ENCODE results near the gene PRX.
"Not testable (repeated sequence)": the region's sequence is repeated elsewhere in the genome, so short reads cannot be mapped to it uniquely, and the experiment has no call there.

The PRX gene

GRCh38 chr19:40389404-40390083 is 23.6 kb downstream of the PRX start:
- DNase-seq: no peak

DNA sequence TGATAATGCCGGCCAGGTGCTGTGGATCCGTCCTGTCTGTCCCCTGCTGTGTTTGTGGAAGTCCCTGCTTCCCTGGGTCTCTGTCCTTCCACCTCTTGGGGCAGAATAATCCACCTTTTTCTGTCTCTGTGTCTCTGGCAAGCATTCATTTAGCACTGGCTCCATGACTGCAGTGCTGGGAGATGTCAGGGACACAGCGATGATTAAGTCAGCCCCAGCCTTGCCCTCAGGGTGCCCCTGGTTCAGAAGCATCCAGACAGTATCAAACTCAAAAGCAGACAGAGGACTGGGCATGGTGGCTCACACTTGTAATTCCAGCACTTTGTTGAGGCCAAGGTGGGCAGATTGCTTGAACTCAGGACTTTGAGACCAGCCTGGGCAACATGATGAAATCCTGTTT is 24.7 kb downstream of the PRX start:
- DNase-seq: no peak

DNA sequence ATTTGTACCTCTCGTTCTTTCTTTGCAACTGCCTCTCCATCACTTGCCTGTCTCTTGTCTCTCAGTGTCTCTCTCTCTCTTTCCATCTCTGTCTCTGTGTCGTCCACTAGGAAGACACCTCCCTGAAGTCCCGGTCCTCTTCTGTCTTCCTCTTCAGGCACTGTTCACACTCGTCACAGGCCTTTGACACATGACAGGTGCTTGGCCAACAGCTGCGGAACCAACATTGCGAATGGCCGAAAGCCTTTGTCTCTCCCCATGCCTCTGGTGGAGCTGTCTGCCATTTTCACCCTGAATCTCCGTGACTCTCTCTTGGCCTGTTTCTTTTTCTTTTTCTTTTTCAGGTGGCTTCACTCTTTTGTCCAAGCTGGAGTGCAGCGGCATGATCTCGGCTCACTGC is 26.0 kb downstream of the PRX start:
- no peak for DNase-seq

DNA sequence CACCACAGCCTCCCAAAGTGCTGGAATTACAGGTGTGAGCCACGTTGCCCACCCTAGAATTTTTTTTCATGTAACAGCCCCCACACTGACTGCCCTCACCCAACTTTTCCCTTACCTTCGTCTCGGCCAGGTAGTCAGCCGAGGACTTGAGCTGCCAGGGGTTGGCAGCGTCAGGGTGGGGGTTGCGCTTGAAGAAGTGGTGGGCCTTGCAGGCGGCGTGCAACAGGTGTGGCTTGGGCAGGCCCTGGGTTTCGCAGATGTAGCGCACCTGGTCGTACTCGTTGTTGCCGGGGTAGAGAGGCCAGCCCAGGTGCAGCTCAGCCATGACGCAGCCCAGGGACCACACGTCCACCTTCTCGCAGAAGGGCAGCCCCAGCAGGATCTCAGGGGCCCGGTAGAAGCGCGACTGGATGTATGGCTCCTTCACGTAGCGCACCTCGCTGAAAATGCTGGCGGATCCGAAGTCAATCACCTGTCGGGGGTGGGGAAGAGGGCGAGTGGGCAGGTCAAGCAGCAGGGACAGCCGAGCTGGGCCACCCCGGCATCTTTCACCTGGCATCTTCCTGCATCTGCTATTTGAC is 29.4 kb downstream of the PRX start:
- DNase-seq: no peak

- no peak for DNase-seq
These were observed 31.9 kb downstream of the PRX start for GRCh38 chr19:40381321-40381720.

GRCh38 chr19:40380199-40381037 is 32.8 kb downstream of the PRX start:
- DNase-seq: no peak

- no peak for DNase-seq
These were observed 33.6 kb downstream of the PRX start for GRCh38 chr19:40379446-40380198.

DNA sequence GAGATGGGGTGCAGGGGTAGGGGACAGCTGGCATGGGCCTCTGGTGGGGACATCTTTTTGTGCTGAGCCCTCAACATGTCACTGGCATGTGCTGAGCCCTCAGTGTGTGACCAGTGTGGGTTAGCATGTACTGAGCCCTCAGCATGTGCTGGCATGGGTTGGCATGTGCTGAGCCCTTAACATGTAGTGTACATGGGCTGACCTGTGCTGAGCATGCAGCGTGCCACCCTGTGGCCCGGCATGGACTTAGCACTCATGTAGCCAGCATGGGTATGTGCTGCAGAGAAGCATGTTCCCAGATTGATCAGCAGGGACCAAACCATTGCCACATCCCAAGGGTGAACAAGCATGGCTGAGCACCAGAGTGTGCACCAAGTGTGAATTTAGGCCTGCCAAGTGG is 34.7 kb downstream of the PRX start:
- DNase-seq: no peak

DNA sequence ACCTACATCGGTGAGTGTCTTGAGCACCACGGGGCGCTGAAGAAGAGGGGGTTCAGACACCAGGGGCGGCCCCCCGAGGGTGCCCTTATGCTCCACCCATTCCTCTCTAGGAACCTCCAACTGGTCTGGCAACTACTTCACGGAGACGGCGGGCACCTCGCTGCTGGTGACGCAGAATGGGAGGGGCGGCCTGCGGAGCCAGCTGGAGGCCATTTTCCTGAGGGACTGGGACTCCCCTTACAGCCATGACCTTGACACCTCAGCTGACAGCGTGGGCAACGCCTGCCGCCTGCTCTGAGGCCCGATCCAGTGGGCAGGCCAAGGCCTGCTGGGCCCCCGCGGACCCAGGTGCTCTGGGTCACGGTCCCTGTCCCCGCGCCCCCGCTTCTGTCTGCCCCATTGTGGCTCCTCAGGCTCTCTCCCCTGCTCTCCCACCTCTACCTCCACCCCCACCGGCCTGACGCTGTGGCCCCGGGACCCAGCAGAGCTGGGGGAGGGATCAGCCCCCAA is 35.2 kb downstream of the PRX start:
- no peak for DNase-seq

- DNase-seq: no peak
These were observed 36.8 kb downstream of the PRX start for GRCh38 chr19:40376286-40376862.

- no peak for DNase-seq
These were observed 39.1 kb downstream of the PRX start for GRCh38 chr19:40374084-40374483.

DNA sequence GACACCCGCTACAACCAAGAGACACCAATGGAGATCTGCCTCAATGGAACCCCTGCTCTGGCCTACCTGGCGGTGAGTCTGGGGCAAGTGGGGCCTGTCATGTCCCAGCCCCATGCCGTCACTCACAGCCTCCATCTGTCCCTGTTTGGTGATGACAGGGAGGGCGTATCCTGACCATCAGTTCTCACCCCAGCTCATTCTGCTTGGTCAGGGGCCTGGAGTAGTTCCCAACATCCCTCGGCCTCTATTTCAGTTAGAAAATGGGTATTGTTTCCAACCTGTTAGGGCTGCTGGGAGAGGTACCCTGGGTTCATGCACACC is 41.4 kb downstream of the PRX start:
- DNase-seq: no peak

DNA sequence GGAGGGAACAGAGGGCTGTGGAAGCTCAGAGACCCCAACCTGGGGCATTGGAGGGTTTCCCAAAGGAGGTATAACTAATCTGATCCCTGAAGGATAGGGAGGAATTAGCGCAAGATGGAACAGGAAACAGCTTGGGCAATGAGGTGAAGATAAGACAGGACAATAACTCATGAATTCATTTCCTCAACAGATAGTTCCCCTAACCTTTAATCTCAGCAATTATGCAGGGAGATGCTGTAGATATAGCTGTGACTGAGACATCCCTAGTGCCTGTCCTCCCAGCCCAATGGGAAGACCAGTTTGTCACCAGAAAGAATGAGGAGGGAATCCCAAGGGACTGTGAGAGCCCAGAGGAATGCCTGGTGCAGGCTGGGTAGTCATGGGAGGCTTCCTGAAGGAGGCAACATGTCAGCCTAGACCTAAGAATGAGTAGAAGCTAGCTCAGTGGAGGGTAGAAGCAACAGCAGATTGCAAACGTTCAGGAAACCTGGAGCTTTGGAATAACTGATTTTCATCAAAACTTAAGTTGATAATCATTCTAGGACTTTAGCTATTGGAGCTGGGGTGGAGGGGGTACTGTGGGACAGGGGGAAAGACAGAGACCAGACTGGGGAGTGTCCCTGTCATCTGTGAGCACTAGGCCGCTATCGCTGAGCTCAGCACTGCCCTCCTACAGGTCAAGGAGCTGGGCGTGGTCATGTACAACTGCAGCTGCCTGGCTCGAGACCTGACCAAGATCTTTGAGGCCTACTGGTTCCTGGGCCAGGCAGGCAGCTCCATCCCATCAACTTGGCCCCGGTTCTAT is 42.0 kb downstream of the PRX start:
- DNase-seq: no peak

GRCh38 chr19:40370253-40370652 is 42.9 kb downstream of the PRX start:
- DNase-seq: not testable (repeated sequence)

DNA sequence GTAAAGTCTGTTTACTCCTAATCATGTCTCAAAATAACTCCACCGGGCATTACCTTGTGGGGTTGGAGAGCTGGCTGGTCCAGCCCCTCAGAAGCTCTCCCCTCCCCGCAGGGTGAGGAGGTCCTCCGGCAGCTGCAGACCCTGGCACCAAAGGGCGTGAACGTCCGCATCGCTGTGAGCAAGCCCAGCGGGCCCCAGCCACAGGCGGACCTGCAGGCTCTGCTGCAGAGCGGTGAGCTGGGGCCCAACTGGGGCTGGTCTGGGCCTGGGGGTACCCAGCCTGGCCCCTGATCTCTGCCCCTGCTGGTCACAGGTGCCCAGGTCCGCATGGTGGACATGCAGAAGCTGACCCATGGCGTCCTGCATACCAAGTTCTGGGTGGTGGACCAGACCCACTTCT is 43.4 kb downstream of the PRX start:
- no peak for DNase-seq

- no peak for DNase-seq
These were observed 45.4 kb downstream of the PRX start for GRCh38 chr19:40367577-40368434.

DNA sequence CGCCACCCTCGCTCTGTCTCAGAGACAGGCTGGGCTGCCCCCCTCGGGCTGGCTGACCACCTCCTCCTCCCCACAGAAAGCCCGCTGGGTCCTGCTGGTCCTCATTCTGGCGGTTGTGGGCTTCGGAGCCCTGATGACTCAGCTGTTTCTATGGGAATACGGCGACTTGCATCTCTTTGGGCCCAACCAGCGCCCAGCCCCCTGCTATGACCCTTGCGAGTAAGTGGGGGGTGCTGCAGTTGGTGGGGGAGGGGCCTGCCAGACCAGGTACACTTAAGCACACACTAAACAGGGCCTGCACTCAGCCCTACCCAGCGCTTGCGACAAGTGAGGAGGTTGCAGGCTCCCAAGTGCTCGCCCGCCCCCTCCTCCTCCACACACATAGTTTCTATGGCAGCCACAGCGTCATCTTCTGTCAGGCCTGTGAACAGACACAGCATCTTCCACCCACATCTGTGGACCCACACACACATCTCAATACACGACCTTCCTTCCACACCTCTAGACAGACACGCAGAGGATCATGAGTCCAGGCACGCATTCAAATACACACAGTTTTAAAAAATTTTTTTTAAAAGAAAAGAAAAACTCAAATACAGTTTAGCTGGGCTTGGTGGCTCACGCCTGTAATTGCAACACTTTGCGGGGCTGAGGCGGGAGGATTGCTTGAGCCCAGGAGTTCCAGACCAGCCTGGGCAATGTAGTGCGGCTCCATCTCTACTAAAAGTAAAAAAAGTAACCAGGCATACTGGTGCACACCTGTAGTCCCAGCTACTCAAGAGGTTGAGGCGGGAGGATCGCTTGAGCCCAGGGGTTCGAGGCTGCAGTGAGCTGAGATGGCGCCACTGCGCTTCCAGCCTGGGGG is 46.2 kb downstream of the PRX start:
- DNase-seq: no peak

- DNase-seq: peak; percentile 10 to 59
These were observed 47.4 kb downstream of the PRX start for GRCh38 chr19:40365613-40366401.

GRCh38 chr19:40365010-40365409 is 48.2 kb downstream of the PRX start:
- DNase-seq: no peak
